Liver (tissue), 9 donors: ENCODE data around the gene DDX42. TPM values are rescaled to one million over a fixed set of nuclear protein-coding genes. Genes with fewer than 3 reads are reported as not detected.

Experiments used
- DNase-seq: peaks from one replicate; pipeline ENCODE4 v3.0.0-alpha.2; 2017; ENCODE audit warnings: low spot score
- H3K27ac ChIP-seq, 2 donors: one replicate each; pipeline ENCODE4 v1.7.0; 2013; ENCODE audit warnings: inconsistent platforms in 2 of 2, low read length in 2 of 2, control low read depth in 1 of 2, low read depth in 1 of 2, mild to moderate bottlenecking in 1 of 2
- H3K27me3 ChIP-seq, 4 donors: one replicate each; pipeline versions ENCODE4 v1.6.1 to v1.7.0; 2013; ENCODE audit warnings: low read length in 3 of 4, inconsistent platforms in 1 of 4, mild to moderate bottlenecking in 1 of 4, moderate library complexity in 1 of 4; ENCODE audit not compliant: control insufficient read depth in 4 of 4, insufficient read depth in 4 of 4
- H3K36me3 ChIP-seq, 4 donors: one replicate each; pipeline versions ENCODE4 v1.6.1 to v1.7.0; 2013; ENCODE audit warnings: low read length in 3 of 4, mild to moderate bottlenecking in 3 of 4, low read depth in 1 of 4, moderate library complexity in 1 of 4; ENCODE audit not compliant: control insufficient read depth in 4 of 4, insufficient read depth in 3 of 4
- H3K4me1 ChIP-seq, 4 donors: one replicate each; pipeline versions ENCODE4 v1.6.1 to v1.7.0; 2013; ENCODE audit warnings: low read length in 3 of 4, mild to moderate bottlenecking in 3 of 4, moderate library complexity in 1 of 4; ENCODE audit not compliant: control insufficient read depth in 4 of 4, insufficient read depth in 4 of 4
- H3K4me3 ChIP-seq, 3 donors: one replicate each; pipeline versions ENCODE4 v1.6.1 to v1.7.0; 2013; ENCODE audit warnings: low read length in 3 of 3, control low read depth in 1 of 3, low read depth in 1 of 3, mild to moderate bottlenecking in 1 of 3
- H3K9ac ChIP-seq, 2 donors: one replicate each; pipeline ENCODE4 v1.7.0; 2013; ENCODE audit warnings: low read length in 2 of 2, mild to moderate bottlenecking in 2 of 2, moderate library complexity in 2 of 2, control low read depth in 1 of 2, low read depth in 1 of 2
- H3K9me3 ChIP-seq, 4 donors: one replicate each; pipeline versions ENCODE4 v1.6.1 to v1.7.0; 2013; ENCODE audit warnings: low read length in 3 of 4; ENCODE audit not compliant: control insufficient read depth in 4 of 4
- ATF3 ChIP-seq: IDR thresholded peaks from 2 replicates; pipeline ENCODE4 v1.6.1; 2016; ENCODE audit warnings: antibody characterized with exemption
- EGR1 ChIP-seq, 2 donors: IDR thresholded peaks; 2 replicates each; pipeline ENCODE4 v1.6.1; 2016 to 2018; ENCODE audit warnings: antibody characterized with exemption in 2 of 2, low read depth in 2 of 2
- FOXA1 ChIP-seq: IDR thresholded peaks from 2 replicates; pipeline ENCODE4 v1.6.1; 2016; ENCODE audit warnings: antibody characterized with exemption
- FOXA2 ChIP-seq: IDR thresholded peaks from 2 replicates; pipeline ENCODE4 v1.6.1; 2016; ENCODE audit warnings: antibody characterized with exemption
- GABPA ChIP-seq, 2 donors: IDR thresholded peaks in 1 of 2; conservative IDR thresholded peaks in 1 of 2; 2 replicates each; pipeline ENCODE4 v1.6.1; 2016; ENCODE audit warnings: antibody characterized with exemption in 2 of 2, mild to moderate bottlenecking in 1 of 2, moderate library complexity in 1 of 2
- HNF4A ChIP-seq, 2 donors: conservative IDR thresholded peaks; 2 replicates each; pipeline ENCODE4 v1.6.1; 2016; ENCODE audit warnings: antibody characterized with exemption in 2 of 2, mild to moderate bottlenecking in 2 of 2
- HNF4G ChIP-seq: IDR thresholded peaks from 2 replicates; pipeline ENCODE4 v1.6.1; 2016; ENCODE audit warnings: antibody characterized with exemption
- JUND ChIP-seq, 2 donors: IDR thresholded peaks; 2 replicates each; pipeline ENCODE4 v1.6.1; 2016; ENCODE audit warnings: antibody characterized with exemption in 2 of 2
- MAX ChIP-seq: IDR thresholded peaks from 2 replicates; pipeline ENCODE4 v1.6.1; 2016; ENCODE audit warnings: antibody characterized with exemption
- NR2F2 ChIP-seq: IDR thresholded peaks from 2 replicates; pipeline ENCODE4 v1.6.1; 2016; ENCODE audit warnings: antibody characterized with exemption
- RAD21 ChIP-seq, 2 donors: IDR thresholded peaks; 2 replicates each; pipeline ENCODE4 v1.6.1; 2016; ENCODE audit warnings: antibody characterized with exemption in 2 of 2, mild to moderate bottlenecking in 2 of 2
- RXRA ChIP-seq, 2 donors: IDR thresholded peaks; 2 replicates each; pipeline ENCODE4 v1.6.1; 2017 to 2018; ENCODE audit warnings: antibody characterized with exemption in 2 of 2, mild to moderate bottlenecking in 1 of 2
- SP1 ChIP-seq: IDR thresholded peaks from 2 replicates; pipeline ENCODE4 v1.6.1; 2018; ENCODE audit warnings: antibody characterized with exemption, mild to moderate bottlenecking
- TAF1 ChIP-seq: conservative IDR thresholded peaks from 2 replicates; pipeline ENCODE4 v1.6.1; 2016; ENCODE audit warnings: antibody characterized with exemption, mild to moderate bottlenecking
- YY1 ChIP-seq: IDR thresholded peaks from 2 replicates; pipeline ENCODE4 v1.6.1; 2016; ENCODE audit warnings: antibody characterized with exemption, mild to moderate bottlenecking
- WGBS: extraction: QIAGEN DNeasy Blood & Tissue Kit; methylation state at CpG from one replicate; pipeline ENCODE4 v1.1.7; 2013; 5-methylcytosine and 5-hydroxymethylcytosine counted together
- polyA plus RNA-seq, 2 donors: library from polyadenylated mRNA; stranded (reverse) in 1 of 2; unstranded in 1 of 2; fragments of 200-250 nt in 1 of 2; fragments of >200 nt in 1 of 2; fragmentation: Nextera tagmentation in 1 of 2; extraction: Ambion mirVana in 1 of 2; gene quantifications; one replicate each; pipeline versions ENCODE4 v1.2.1 to v1.2.3, GENCODE V29; 2013 to 2015
- total RNA-seq, 2 donors: library from RNA; depleted of rRNA; stranded (reverse); fragments of >200 nt; gene quantifications; one replicate each; pipeline ENCODE4 v1.2.3, GENCODE V29; 2014
- TF ChIP-seq, protein P1 (sequence below): fragments of 150-350 bp; IDR thresholded peaks from 2 replicates; pipeline ENCODE4 v1.5.1; 2017; ENCODE audit warnings: improper control_type of control experiment, low read depth, low read length; ENCODE audit not compliant: missing input control
- TF ChIP-seq, protein P2 (sequence below): IDR thresholded peaks from 2 replicates; pipeline ENCODE4 v1.6.1; 2016; ENCODE audit warnings: antibody characterized with exemption, mild to moderate bottlenecking
- donor health status: healthy.
- donor health status: healthy.
- donor health status: healthy.
- donor health status: healthy.
- donor health status: healthy.

The DDX42 gene
- total and polyA plus RNA-seq, 4 donors, result 15.0 to 64.2 (median 29.9) TPM

- Histone ChIP-seq H3K4me1 (peaks cover 9 to 21% (median 16%) of the 10 kb centered on the region in 4 donors), H3K9ac (no peak overlapping the region), H3K27me3 (no peaks in the 10 kb centered on the region), H3K9me3 (no peaks in the 10 kb centered on the region), H3K27ac (no peak overlapping the region), H3K36me3 (peaks cover 27 to 69% (median 60%) of the 10 kb centered on the region in 4 donors), H3K4me3 (no peak overlapping the region)
- TF ChIP-seq YY1 (no peak), SP1 (no peak), NR2F2 (no peak), MAX (no peak), GABPA (IDR thresholded peaks at IDR 0.05 in 1 of 2, conservative IDR thresholded peaks at IDR 0.05 in 1 of 2) (no peak), HNF4G (no peak), RXRA (IDR thresholded peaks at IDR 0.05) (no peak), FOXA1 (no peak), TAF1 (no peak), FOXA2 (no peak), ATF3 (no peak), EGR1 (IDR thresholded peaks at IDR 0.05; ENCODE audit: low read depth in 2 of 2) (no peak), JUND (IDR thresholded peaks at IDR 0.05) (no peak), RAD21 (IDR thresholded peaks at IDR 0.05) (no peak), HNF4A (conservative IDR thresholded peaks at IDR 0.05) (no peak)
- TF ChIP-seq, protein P1, sequence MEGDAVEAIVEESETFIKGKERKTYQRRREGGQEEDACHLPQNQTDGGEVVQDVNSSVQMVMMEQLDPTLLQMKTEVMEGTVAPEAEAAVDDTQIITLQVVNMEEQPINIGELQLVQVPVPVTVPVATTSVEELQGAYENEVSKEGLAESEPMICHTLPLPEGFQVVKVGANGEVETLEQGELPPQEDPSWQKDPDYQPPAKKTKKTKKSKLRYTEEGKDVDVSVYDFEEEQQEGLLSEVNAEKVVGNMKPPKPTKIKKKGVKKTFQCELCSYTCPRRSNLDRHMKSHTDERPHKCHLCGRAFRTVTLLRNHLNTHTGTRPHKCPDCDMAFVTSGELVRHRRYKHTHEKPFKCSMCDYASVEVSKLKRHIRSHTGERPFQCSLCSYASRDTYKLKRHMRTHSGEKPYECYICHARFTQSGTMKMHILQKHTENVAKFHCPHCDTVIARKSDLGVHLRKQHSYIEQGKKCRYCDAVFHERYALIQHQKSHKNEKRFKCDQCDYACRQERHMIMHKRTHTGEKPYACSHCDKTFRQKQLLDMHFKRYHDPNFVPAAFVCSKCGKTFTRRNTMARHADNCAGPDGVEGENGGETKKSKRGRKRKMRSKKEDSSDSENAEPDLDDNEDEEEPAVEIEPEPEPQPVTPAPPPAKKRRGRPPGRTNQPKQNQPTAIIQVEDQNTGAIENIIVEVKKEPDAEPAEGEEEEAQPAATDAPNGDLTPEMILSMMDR, result no peak
- TF ChIP-seq, protein P2, sequence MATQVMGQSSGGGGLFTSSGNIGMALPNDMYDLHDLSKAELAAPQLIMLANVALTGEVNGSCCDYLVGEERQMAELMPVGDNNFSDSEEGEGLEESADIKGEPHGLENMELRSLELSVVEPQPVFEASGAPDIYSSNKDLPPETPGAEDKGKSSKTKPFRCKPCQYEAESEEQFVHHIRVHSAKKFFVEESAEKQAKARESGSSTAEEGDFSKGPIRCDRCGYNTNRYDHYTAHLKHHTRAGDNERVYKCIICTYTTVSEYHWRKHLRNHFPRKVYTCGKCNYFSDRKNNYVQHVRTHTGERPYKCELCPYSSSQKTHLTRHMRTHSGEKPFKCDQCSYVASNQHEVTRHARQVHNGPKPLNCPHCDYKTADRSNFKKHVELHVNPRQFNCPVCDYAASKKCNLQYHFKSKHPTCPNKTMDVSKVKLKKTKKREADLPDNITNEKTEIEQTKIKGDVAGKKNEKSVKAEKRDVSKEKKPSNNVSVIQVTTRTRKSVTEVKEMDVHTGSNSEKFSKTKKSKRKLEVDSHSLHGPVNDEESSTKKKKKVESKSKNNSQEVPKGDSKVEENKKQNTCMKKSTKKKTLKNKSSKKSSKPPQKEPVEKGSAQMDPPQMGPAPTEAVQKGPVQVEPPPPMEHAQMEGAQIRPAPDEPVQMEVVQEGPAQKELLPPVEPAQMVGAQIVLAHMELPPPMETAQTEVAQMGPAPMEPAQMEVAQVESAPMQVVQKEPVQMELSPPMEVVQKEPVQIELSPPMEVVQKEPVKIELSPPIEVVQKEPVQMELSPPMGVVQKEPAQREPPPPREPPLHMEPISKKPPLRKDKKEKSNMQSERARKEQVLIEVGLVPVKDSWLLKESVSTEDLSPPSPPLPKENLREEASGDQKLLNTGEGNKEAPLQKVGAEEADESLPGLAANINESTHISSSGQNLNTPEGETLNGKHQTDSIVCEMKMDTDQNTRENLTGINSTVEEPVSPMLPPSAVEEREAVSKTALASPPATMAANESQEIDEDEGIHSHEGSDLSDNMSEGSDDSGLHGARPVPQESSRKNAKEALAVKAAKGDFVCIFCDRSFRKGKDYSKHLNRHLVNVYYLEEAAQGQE, result no peak
- DNase-seq, result no peak
- WGBS, result 95% methylated on average over 15 of the region's 15 CpGs
Measured at GRCh38 chr17:63833741-63834373, 59.9 kb downstream of the DDX42 start.

- peaks cover 27 to 64% (median 56%) of the 10 kb centered on the region in 4 donors for H3K36me3 ChIP-seq
- H3K4me3 ChIP-seq, result no peak overlapping the region
- H3K4me1 ChIP-seq, result peaks cover 17 to 25% (median 23%) of the 10 kb centered on the region in 4 donors
- H3K27ac ChIP-seq, result no peak overlapping the region
- H3K9ac ChIP-seq, result no peak overlapping the region
- DNase-seq, result no peak
- H3K9me3 ChIP-seq, result no peaks in the 10 kb centered on the region
- TF ChIP-seq, protein P1, result peak; percentile 36
- TF ChIP-seq MAX (no peak), RAD21 (IDR thresholded peaks at IDR 0.05) (peak; percentile 52 to 75)
- WGBS, result 49% methylated on average over 13 of the region's 13 CpGs
- no peaks in the 10 kb centered on the region for H3K27me3 ChIP-seq
Measured at GRCh38 chr17:63834431-63835166, 60.6 kb downstream of the DDX42 start.
